Measurements from ENCODE around the gene MBOAT1.

- TF ChIP-seq CTCF (conservative IDR thresholded peaks at IDR 0.05; ENCODE audit: low read length) (no peak), EZH2phosphoT487 (IDR thresholded peaks at IDR 0.05; ENCODE audit: borderline replicate concordance, low read depth, low read length) (no peak)
These were observed 24.1 kb upstream of the MBOAT1 start for GRCh38 chr6:20236344-20236743.
